Hepatocyte (in vitro differentiated cells): ENCODE results near the gene SLC16A6.
"Not testable (repeated sequence)": the region's sequence is repeated elsewhere in the genome, so short reads cannot be mapped to it uniquely, and the experiment has no call there.

Experiments used
- CTCF ChIP-seq: fragments of 200-600 bp; sonication (generic); IDR thresholded peaks from 2 replicates; pipeline ENCODE4 v1.5.1; 2016; ENCODE audit warnings: antibody characterized with exemption, mild to moderate bottlenecking; ENCODE audit not compliant: poor library complexity
- EZH2 ChIP-seq: fragments of 200-600 bp; sonication (generic); IDR thresholded peaks from 2 replicates; pipeline ENCODE4 v1.6.1; 2016; ENCODE audit warnings: antibody characterized with exemption, mild to moderate bottlenecking, borderline replicate concordance

GRCh38 chr17:68265833-68266232, 25.1 kb downstream of the SLC16A6 start:
- TF ChIP-seq CTCF, EZH2: not testable (repeated sequence)
